HG03095 (cell line): ENCODE measurements around the gene CHRD.
"Not testable (repeated sequence)": the region's sequence is repeated elsewhere in the genome, so short reads cannot be mapped to it uniquely, and the experiment has no call there.

ENCODE experiments used
- ATAC-seq: cut with Tn5 transposase; IDR thresholded peaks from one replicate; pipeline ENCODE4 v1.9.1; 2021; ENCODE audit warnings: moderate library complexity; ENCODE audit not compliant: unreplicated experiment

The CHRD gene

GRCh38 chr3:184414418-184415202 lies 34.8 kb downstream of the CHRD start:
- ATAC-seq, result no peak

- no peak for ATAC-seq
Observed at GRCh38 chr3:184415203-184415490, 35.3 kb downstream of the CHRD start.

- peak; percentile 92 for ATAC-seq
Observed at GRCh38 chr3:184417619-184418327, 37.9 kb downstream of the CHRD start.

GRCh38 chr3:184419171-184419570 lies 39.3 kb downstream of the CHRD start:
- ATAC-seq, result no peak

- ATAC-seq, result no peak
Observed at GRCh38 chr3:184423561-184423960, 43.7 kb downstream of the CHRD start.

GRCh38 chr3:184426691-184427141 lies 46.9 kb downstream of the CHRD start:
- ATAC-seq, result no peak

- no peak for ATAC-seq
Observed at GRCh38 chr3:184428561-184429175, 48.8 kb downstream of the CHRD start.

- no peak for ATAC-seq
Observed at GRCh38 chr3:184429786-184430185, 49.9 kb downstream of the CHRD start.

GRCh38 chr3:184430940-184431339 lies 51.1 kb downstream of the CHRD start:
- ATAC-seq, result no peak

GRCh38 chr3:184433178-184433577 lies 53.3 kb downstream of the CHRD start:
- not testable (repeated sequence) for ATAC-seq

- ATAC-seq, result no peak
Observed at GRCh38 chr3:184439096-184439495, 59.2 kb downstream of the CHRD start.
